Smooth muscle cell (in vitro differentiated cells): ENCODE measurements around the gene TAMM41. TPM values are rescaled to one million over a fixed set of nuclear protein-coding genes. Genes with fewer than 3 reads are reported as not detected.

Source experiments
- DNase-seq: peaks from one replicate; lab custom pipeline; 2025; ENCODE audit not compliant: unreplicated experiment; lab: John Stamatoyannopoulos, UW
- H2AFZ ChIP-seq: fragments of 200-600 bp; sonication (generic); 2 replicates; pipeline ENCODE4 v1.6.0; 2016; ENCODE audit warnings: antibody characterized with exemption, low read depth, mild to moderate bottlenecking
- H3F3A ChIP-seq: fragments of 200-600 bp; sonication (generic); 2 replicates; pipeline ENCODE4 v1.6.0; 2017; ENCODE audit warnings: antibody characterized with exemption, low read depth
- H3K27ac ChIP-seq: fragments of 200-600 bp; sonication (generic); 2 replicates; pipeline ENCODE4 v1.5.1; 2016; ENCODE audit warnings: low read depth, mild to moderate bottlenecking
- H3K27me3 ChIP-seq: fragments of 200-600 bp; sonication (generic); 2 replicates; pipeline ENCODE4 v1.6.1; 2016; ENCODE audit warnings: low read depth, mild to moderate bottlenecking
- H3K36me3 ChIP-seq: fragments of 200-600 bp; sonication (generic); 2 replicates; pipeline ENCODE4 v1.5.1; 2016; ENCODE audit warnings: low read depth
- H3K4me1 ChIP-seq: fragments of 200-600 bp; sonication (generic); 2 replicates; pipeline ENCODE4 v1.5.1; 2016; ENCODE audit warnings: low read depth
- H3K4me2 ChIP-seq: fragments of 200-600 bp; sonication (generic); 2 replicates; pipeline ENCODE4 v1.6.0; 2016; ENCODE audit warnings: mild to moderate bottlenecking
- H3K4me3 ChIP-seq: fragments of 200-600 bp; sonication (generic); 2 replicates; pipeline ENCODE4 v1.5.1; 2016; ENCODE audit warnings: mild to moderate bottlenecking
- H3K79me2 ChIP-seq: fragments of 200-600 bp; sonication (generic); 2 replicates; pipeline ENCODE4 v1.6.0; 2016; ENCODE audit warnings: low read depth, mild to moderate bottlenecking
- H3K9ac ChIP-seq: fragments of 200-600 bp; sonication (generic); 2 replicates; pipeline ENCODE4 v1.6.0; 2016; ENCODE audit warnings: low read depth
- H3K9me3 ChIP-seq: fragments of 200-600 bp; sonication (generic); replicated peaks from 2 replicates; pipeline ENCODE4 v1.5.1; 2016; ENCODE audit warnings: low read depth
- H4K20me1 ChIP-seq: fragments of 200-600 bp; sonication (generic); 2 replicates; pipeline ENCODE4 v1.6.0; 2016; ENCODE audit warnings: low read depth
- CTCF ChIP-seq: fragments of 200-600 bp; sonication (generic); IDR thresholded peaks from 2 replicates; pipeline ENCODE4 v1.5.1; 2017; ENCODE audit warnings: borderline replicate concordance, mild to moderate bottlenecking, antibody characterized with exemption; ENCODE audit not compliant: insufficient read depth, poor library complexity, severe bottlenecking
- WGBS: methylation state at CpG from one replicate; pipeline ENCODE4 v1.1.7; 2016; ENCODE audit warnings: low lambda C conversion rate; 5-methylcytosine and 5-hydroxymethylcytosine counted together
- polyA plus RNA-seq: library from polyadenylated mRNA; unstranded; fragments of >200 nt; fragmentation: Nextera tagmentation; extraction: Ambion mirVana; gene quantifications from 2 replicates; pipeline ENCODE4 v1.2.1, GENCODE V29; 2016
- total RNA-seq: library from RNA; depleted of rRNA; stranded (reverse); fragments of >200 nt; gene quantifications from 2 replicates; pipeline ENCODE4 v1.2.3, GENCODE V29; 2014

The TAMM41 gene
- total and polyA plus RNA-seq, 2 experiments from 2014 or later: 8.1 to 14.6 TPM

DNA sequence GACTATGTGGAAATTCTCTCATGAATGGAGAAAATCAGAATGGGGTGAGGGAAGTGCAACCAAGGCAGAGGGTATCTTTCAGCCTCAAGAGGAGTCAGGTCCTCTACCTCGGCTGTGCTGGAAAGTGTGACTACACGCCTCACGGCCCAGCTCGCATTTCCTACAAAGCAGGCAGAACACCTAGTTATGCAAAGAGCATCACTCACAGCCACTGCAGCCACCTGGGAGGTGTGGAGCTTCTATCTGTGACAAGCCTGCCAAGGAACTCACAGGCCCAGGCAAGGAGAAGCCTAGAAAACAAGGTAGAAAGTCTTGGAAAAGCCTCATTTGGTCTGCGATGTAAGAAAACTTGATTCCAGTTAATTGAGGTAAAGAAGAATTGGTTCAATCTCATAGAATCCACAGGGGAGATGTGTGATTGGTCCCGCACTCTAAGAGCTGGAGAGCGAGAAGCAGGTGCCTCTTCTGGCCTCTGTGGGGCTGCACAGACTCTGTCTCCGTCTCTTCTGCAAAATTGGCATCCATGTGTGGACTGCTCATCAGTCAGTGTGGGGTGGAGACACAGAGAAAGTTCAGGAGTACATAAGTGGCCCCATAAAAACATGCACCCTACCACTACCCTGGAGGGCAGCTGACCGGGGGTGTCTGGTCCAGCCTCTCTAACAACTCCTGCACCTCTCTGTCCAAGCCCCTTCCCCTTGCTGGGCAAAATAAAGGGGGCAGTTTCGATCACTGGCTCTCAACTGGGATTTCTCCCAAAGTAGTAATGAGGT lies 76.8 kb downstream of the TAMM41 start:
- Histone ChIP-seq H3K9me3 (no peaks in the 10 kb centered on the region), H3K79me2 (no peaks in the 10 kb centered on the region), H3K4me1 (peaks cover 6% of the 10 kb centered on the region), H2AFZ (no peak overlapping the region), H3K27ac (peak overlapping the region; percentile 82), H3F3A (no peaks in the 10 kb centered on the region), H3K27me3 (no peaks in the 10 kb centered on the region), H3K9ac (peak overlapping the region; percentile 18), H3K4me3 (no peak overlapping the region), H4K20me1 (no peaks in the 10 kb centered on the region), H3K36me3 (no peaks in the 10 kb centered on the region), H3K4me2 (peak overlapping the region; percentile 75)
- DNase-seq: no peak
- no peak for TF ChIP-seq CTCF
- 71% methylated on average over 10 of the region's 10 CpGs for WGBS

DNA sequence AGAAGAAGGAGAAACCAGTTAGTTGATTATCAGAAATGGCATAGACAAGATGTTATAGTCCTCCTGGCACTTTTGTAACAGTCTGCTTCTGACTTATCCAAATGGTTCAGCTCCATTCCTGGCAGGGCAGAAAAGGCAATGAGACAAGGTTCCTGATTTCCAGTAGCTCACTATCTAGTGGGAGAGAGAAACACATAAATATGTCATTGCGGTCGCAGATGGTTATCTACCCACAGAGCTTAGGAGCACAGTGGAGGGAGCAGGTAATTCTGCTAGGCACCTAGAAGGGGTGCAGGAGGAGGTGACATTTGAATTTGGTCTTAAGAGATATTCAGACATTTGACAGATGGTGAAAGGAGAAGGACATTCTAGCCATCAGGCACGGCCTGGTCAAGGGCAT lies 78.1 kb downstream of the TAMM41 start:
- H3K4me1 ChIP-seq: peaks cover 6% of the 10 kb centered on the region
- H3K9ac ChIP-seq: no peak overlapping the region
- no peak overlapping the region for H3K4me2 ChIP-seq
- no peak overlapping the region for H3K4me3 ChIP-seq
- H3K27ac ChIP-seq: no peak overlapping the region
- H3K9me3 ChIP-seq: no peaks in the 10 kb centered on the region
- DNase-seq: no peak
- no peaks in the 10 kb centered on the region for H3F3A ChIP-seq
- no peaks in the 10 kb centered on the region for H3K79me2 ChIP-seq
- no peak overlapping the region for H2AFZ ChIP-seq
- no peaks in the 10 kb centered on the region for H3K36me3 ChIP-seq
- no peak for TF ChIP-seq CTCF
- 79% methylated on average over 3 of the region's 3 CpGs for WGBS
- H4K20me1 ChIP-seq: no peaks in the 10 kb centered on the region
- no peaks in the 10 kb centered on the region for H3K27me3 ChIP-seq

DNA sequence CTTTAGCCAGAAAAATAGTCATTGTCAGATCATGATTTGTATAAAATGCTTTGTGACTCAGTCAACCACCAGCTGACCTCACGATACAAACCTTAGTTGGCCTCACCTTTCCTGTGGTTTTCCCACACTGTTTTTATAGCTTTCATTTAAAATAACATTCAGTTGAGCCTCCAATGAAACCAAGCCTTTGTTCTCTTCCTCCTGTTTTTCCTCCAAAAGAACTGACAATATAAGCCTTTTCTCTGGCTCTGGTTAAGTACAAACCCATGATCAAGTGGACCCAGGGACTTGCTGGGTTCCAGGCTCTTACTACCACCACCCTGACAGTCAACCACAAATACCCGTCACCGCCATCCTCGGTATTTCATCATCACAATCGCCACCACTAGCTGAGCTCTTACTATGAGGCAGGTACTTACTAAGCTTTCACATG lies 81.7 kb downstream of the TAMM41 start:
- Histone ChIP-seq H3K36me3 (no peaks in the 10 kb centered on the region), H3K27me3 (no peaks in the 10 kb centered on the region), H3K9me3 (no peaks in the 10 kb centered on the region), H3F3A (no peaks in the 10 kb centered on the region), H3K4me1 (no peaks in the 10 kb centered on the region), H3K27ac (peak overlapping the region; percentile 71), H3K4me2 (no peak overlapping the region), H4K20me1 (no peaks in the 10 kb centered on the region), H3K9ac (no peak overlapping the region), H3K4me3 (no peak overlapping the region), H2AFZ (no peak overlapping the region), H3K79me2 (no peaks in the 10 kb centered on the region)
- DNase-seq: no peak
- no peak for TF ChIP-seq CTCF
- 57% methylated on average over 5 of the region's 5 CpGs for WGBS

DNA sequence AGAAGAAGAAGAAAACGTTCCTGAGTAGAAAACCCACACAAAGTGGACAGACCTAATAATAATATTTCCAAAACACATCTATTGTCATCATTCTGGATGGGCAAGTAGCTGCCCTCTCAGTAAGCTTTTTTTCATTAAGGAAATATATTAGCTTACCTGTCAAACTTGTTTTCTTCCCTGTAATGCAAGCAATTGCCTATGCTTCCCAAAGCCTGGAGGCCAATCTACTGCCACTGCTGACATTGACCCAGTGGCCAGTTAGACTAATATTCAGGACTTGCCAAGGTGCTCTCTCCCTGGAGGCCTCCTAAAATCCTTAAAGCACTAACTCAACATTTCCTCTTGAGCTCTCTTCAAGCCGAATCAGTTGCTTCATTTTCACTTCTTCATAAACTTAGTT lies 86.7 kb downstream of the TAMM41 start:
- no peaks in the 10 kb centered on the region for H3K9me3 ChIP-seq
- no peaks in the 10 kb centered on the region for H4K20me1 ChIP-seq
- TF ChIP-seq CTCF: no peak
- no peak overlapping the region for H2AFZ ChIP-seq
- no peak overlapping the region for H3K4me2 ChIP-seq
- no peak overlapping the region for H3K27ac ChIP-seq
- no peak for DNase-seq
- H3K27me3 ChIP-seq: no peaks in the 10 kb centered on the region
- H3K36me3 ChIP-seq: no peaks in the 10 kb centered on the region
- H3F3A ChIP-seq: no peaks in the 10 kb centered on the region
- H3K4me3 ChIP-seq: no peak overlapping the region
- H3K9ac ChIP-seq: no peak overlapping the region
- no peaks in the 10 kb centered on the region for H3K79me2 ChIP-seq
- WGBS: 85% methylated on average over 2 of the region's 2 CpGs
- H3K4me1 ChIP-seq: no peaks in the 10 kb centered on the region
